Spleen (tissue), 11 donors: ENCODE results near the gene NTSR2. TPM values are rescaled to one million over a fixed set of nuclear protein-coding genes. Genes with fewer than 3 reads are reported as not detected.

Experiments used
- DNase-seq: peaks from one replicate; pipeline ENCODE4 v3.0.0-alpha.2; 2020
- H3K27ac ChIP-seq, 8 donors: fragments of 200-600 bp; sonication (generic) in 7 of 8; 1 replicate in 4 of 8; 2 replicates in 4 of 8; pipeline versions ENCODE4 v1.5.0 to v1.8.0; 2016 to 2021; ENCODE audit warnings: inconsistent platforms in 4 of 8, mild to moderate bottlenecking in 4 of 8, moderate library complexity in 1 of 8
- H3K27me3 ChIP-seq, 7 donors: fragments of 200-600 bp; sonication (generic) in 6 of 7; replicated peaks in 1 of 7; 1 replicate in 4 of 7; 2 replicates in 3 of 7; pipeline versions ENCODE4 v1.5.0 to v1.8.0; 2016 to 2021; ENCODE audit warnings: inconsistent platforms in 3 of 7, mild to moderate bottlenecking in 1 of 7
- H3K36me3 ChIP-seq, 6 donors: fragments of 200-600 bp; sonication (generic) in 5 of 6; 1 replicate in 4 of 6; 2 replicates in 2 of 6; pipeline versions ENCODE4 v1.5.0 to v1.8.0; 2016 to 2021; ENCODE audit warnings: inconsistent platforms in 2 of 6
- H3K4me1 ChIP-seq, 6 donors: fragments of 200-600 bp; sonication (generic) in 5 of 6; 1 replicate in 3 of 6; 2 replicates in 3 of 6; pipeline versions ENCODE4 v1.5.0 to v1.8.0; 2016 to 2021; ENCODE audit warnings: inconsistent platforms in 3 of 6
- H3K4me3 ChIP-seq, 8 donors: fragments of 200-600 bp; sonication (generic) in 7 of 8; 1 replicate in 4 of 8; 2 replicates in 4 of 8; pipeline versions ENCODE4 v1.5.0 to v1.8.0; 2016 to 2021; ENCODE audit warnings: inconsistent platforms in 4 of 8, mild to moderate bottlenecking in 4 of 8, moderate library complexity in 2 of 8
- H3K9me3 ChIP-seq, 8 donors: fragments of 200-600 bp; sonication (generic) in 7 of 8; 1 replicate in 4 of 8; 2 replicates in 4 of 8; pipeline versions ENCODE4 v1.5.0 to v1.8.0; 2016 to 2021; ENCODE audit warnings: inconsistent platforms in 4 of 8
- CTCF ChIP-seq, 11 experiments: fragments of 200-600 bp in 7 of 11; fragments of 450-650 bp in 4 of 11; sonication (generic) in 4 of 11; IDR thresholded peaks in 8 of 11; conservative IDR thresholded peaks in 3 of 11; 1 replicate in 7 of 11; 2 replicates in 4 of 11; pipeline versions ENCODE4 v1.4.0 to v1.8.0; 2016 to 2021; ENCODE audit warnings: antibody characterized with exemption in 11 of 11, inconsistent platforms in 4 of 11, mild to moderate bottlenecking in 1 of 11
- POLR2A ChIP-seq, 3 donors: fragments of 450-650 bp; IDR thresholded peaks; one replicate each; pipeline ENCODE4 v1.5.1; 2017; ENCODE audit warnings: antibody characterized with exemption in 3 of 3, mild to moderate bottlenecking in 1 of 3
- POLR2AphosphoS5 ChIP-seq, 3 donors: sonication (generic); formaldehyde crosslinking; IDR thresholded peaks; one replicate each; pipeline ENCODE4 v1.5.1; 2017; ENCODE audit warnings: antibody characterized with exemption in 3 of 3
- WGBS, 5 donors: extraction: QIAGEN DNeasy Blood & Tissue Kit in 3 of 5; methylation state at CpG; one replicate each; pipeline versions ENCODE4 v1.1.5 to v1.1.7; 2013 to 2018; 5-methylcytosine and 5-hydroxymethylcytosine counted together
- intact Hi-C: fragments of 100-400 bp; cut with DNase I; formaldehyde crosslinking; loops from one replicate; pipeline ENCODE4 v1.15.0; 2023; ENCODE audit warnings: low total_unique reads
- polyA plus RNA-seq, 3 donors: library from polyadenylated mRNA; stranded (reverse); fragments of 200-250 nt; gene quantifications; one replicate each; pipeline ENCODE4 v1.2.1, GENCODE V29; 2013
- total RNA-seq, 7 donors: library from RNA; depleted of rRNA in 3 of 7; stranded (reverse); fragments of >200 nt in 3 of 7; fragmentation: NEBNext Ultra II Directional in 4 of 7; extraction: Animal tissue kit (Norgen Biotek cat#: 25700) in 4 of 7; gene quantifications; one replicate each; pipeline versions ENCODE4 v1.1.0 to v1.2.1, GENCODE V29; 2016 to 2021
- donor health status: healthy with polysubstance abuse.
- donor health status: DM: no; HTN: no; CAD: no; lungs with moderate emphysema.
- donor health status: DM: no; HTN: no; CAD: no.
- donor health status: Bipolar disorder and iron deficiency.
- donor health status: healthy.
- donor health status: DM: no; HTN: no; CAD: no.
- donor health status: DM: yes; HTN: yes; CAD: no.

NTSR2 gene
- total and polyA plus RNA-seq, 10 donors: not detected

DNA sequence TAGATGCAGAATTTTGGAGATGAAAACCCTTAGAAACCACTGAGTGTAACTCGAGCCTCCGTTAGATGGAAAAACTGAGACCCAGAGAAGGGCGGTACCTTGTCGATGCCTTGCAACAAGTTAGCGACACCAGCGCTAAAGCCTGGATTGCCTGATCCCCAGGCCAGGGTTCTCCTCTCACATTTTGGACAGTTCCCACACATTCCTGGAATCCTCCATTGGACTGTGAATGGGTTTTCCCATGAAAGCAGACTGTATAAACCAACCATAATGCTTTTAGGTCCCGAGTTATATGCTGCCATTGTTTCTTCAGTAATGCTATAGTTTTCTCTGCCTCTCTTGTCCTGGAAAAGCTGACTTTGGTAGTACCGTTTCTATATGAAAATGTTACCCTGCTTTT lies 39.3 kb upstream of the NTSR2 start:
- H3K27ac ChIP-seq: no peak overlapping the region
- no peaks in the 10 kb centered on the region for H3K4me1 ChIP-seq
- no peaks in the 10 kb centered on the region for H3K27me3 ChIP-seq
- no peak for TF ChIP-seq CTCF (IDR thresholded peaks at IDR 0.05 in 8 of 11, conservative IDR thresholded peaks at IDR 0.05 in 3 of 11)
- TF ChIP-seq POLR2A (IDR thresholded peaks at IDR 0.05): no peak
- TF ChIP-seq POLR2AphosphoS5 (IDR thresholded peaks at IDR 0.05): no peak
- 87 to 94% (median 93%) methylated on average over 8 of the region's 8 CpGs for WGBS, 5 donors
- no peaks in the 10 kb centered on the region for H3K36me3 ChIP-seq
- DNase-seq: no peak
- H3K4me3 ChIP-seq: no peak overlapping the region
- intact Hi-C loops: no loop called here
- no peaks in the 10 kb centered on the region for H3K9me3 ChIP-seq

GRCh38 chr2:11708106-11708505 lies 38.1 kb upstream of the NTSR2 start:
- Histone ChIP-seq H3K27me3 (no peaks in the 10 kb centered on the region), H3K9me3 (no peaks in the 10 kb centered on the region), H3K27ac (no peak overlapping the region), H3K36me3 (no peaks in the 10 kb centered on the region), H3K4me1 (no peaks in the 10 kb centered on the region), H3K4me3 (no peak overlapping the region)
- no peak for DNase-seq
- WGBS, 5 donors: 69 to 93% (median 79%) methylated on average over 3 of the region's 3 CpGs
- intact Hi-C loops: no loop called here
- TF ChIP-seq POLR2A (IDR thresholded peaks at IDR 0.05) (no peak), POLR2AphosphoS5 (IDR thresholded peaks at IDR 0.05) (no peak), CTCF (IDR thresholded peaks at IDR 0.05 in 8 of 11, conservative IDR thresholded peaks at IDR 0.05 in 3 of 11) (no peak)

DNA sequence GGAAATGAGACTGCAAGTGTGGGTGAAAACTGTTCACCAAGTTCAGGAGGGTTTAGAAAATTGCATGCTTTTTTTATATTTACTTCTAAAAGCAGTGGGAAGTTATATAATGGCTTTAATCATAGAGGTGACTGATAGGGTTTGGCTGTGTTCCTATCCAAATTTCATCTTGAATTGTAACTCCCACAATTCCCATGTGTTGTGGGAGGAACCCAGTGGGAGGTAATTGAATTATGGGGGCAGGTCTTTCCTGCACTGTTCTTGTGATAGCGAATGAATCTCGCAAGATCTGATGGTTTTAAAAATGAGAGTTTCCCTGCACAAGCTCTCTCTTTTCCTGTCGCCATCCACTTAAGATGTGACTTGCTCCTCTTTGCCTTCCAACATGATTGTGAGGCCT lies 35.7 kb upstream of the NTSR2 start:
- H3K9me3 ChIP-seq: no peaks in the 10 kb centered on the region
- intact Hi-C loops: no loop called here

DNA sequence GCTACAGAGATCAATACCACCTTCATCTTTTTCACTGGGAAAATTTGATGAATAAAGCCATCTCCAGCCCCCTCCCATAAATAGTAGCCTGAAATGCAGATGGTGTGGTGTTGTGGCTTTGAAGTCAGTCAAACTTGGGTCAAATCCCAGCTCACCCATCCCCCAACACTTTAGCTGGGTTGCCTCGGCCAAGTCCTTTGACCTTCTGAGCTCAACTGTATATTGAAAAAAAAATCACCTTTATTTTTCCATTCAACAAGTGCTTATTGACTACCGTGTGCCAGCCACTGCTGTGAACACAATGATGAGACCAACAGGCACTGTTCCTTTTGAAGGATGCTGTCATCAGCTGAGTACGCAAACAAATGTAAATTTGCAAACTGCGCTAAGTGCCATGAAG lies 35.1 kb upstream of the NTSR2 start:
- 84 to 96% (median 90%) methylated on average over 4 of the region's 4 CpGs for WGBS, 5 donors
- no peaks in the 10 kb centered on the region for H3K27me3 ChIP-seq
- no peaks in the 10 kb centered on the region for H3K36me3 ChIP-seq
- TF ChIP-seq POLR2AphosphoS5 (IDR thresholded peaks at IDR 0.05) (no peak), POLR2A (IDR thresholded peaks at IDR 0.05) (no peak), CTCF (IDR thresholded peaks at IDR 0.05 in 8 of 11, conservative IDR thresholded peaks at IDR 0.05 in 3 of 11) (no peak)
- intact Hi-C loops: no loop called here
- no peak for DNase-seq
- no peaks in the 10 kb centered on the region for H3K9me3 ChIP-seq
- H3K27ac ChIP-seq: no peak overlapping the region
- H3K4me3 ChIP-seq: no peak overlapping the region
- H3K4me1 ChIP-seq: peaks cover 0 to 8% (median 0%) of the 10 kb centered on the region in 6 donors

More for the DNA sequence above, 35.7 kb upstream of the NTSR2 start:
- Histone ChIP-seq H3K4me1 (peaks cover 0 to 8% (median 0%) of the 10 kb centered on the region in 6 donors), H3K4me3 (no peak overlapping the region), H3K27ac (no peak overlapping the region), H3K36me3 (no peaks in the 10 kb centered on the region), H3K27me3 (no peaks in the 10 kb centered on the region)
- no peak for DNase-seq
- TF ChIP-seq POLR2AphosphoS5 (IDR thresholded peaks at IDR 0.05) (no peak), CTCF (IDR thresholded peaks at IDR 0.05 in 8 of 11, conservative IDR thresholded peaks at IDR 0.05 in 3 of 11) (no peak), POLR2A (IDR thresholded peaks at IDR 0.05) (no peak)
- WGBS, 5 donors: 87 to 96% (median 92%) methylated on average over 3 of the region's 3 CpGs
